K562 treated with DMSO at 1 percent for 48 hours (cell line): Measurements from ENCODE around the gene UGGT1. TPM values are rescaled to one million over a fixed set of nuclear protein-coding genes. Genes with fewer than 3 reads are reported as not detected.

Source experiments
- total RNA-seq: library from RNA; unstranded; fragments of 300-600 nt; gene quantifications from 2 replicates; pipeline ENCODE4 v1.2.3, GENCODE V29; 2022; ENCODE audit warnings: low replicate concordance; ENCODE audit errors: extremely low read depth

Gene UGGT1
- 71.7 TPM in 1 of 2 replicates, not detected in the other for total RNA-seq

GRCh38 chr2:128090945-128091725 is at the start of gene UGGT1:
TSS of gene UGGT1 (plus strand) at chr2:128091200. CDS start at chr2:128091358, 158 bp downstream.

Other genes with a start within 250 kb of the UGGT1 start
- gene POLR2D, start 233.0 kb upstream of the UGGT1 start, total RNA-seq, result not detected in 2 replicates
- gene AMMECR1L, start 205.2 kb upstream of the UGGT1 start, total RNA-seq, result not detected in 2 replicates
- not detected in 2 replicates for gene SAP130, start 63.1 kb upstream of the UGGT1 start, total RNA-seq
- not detected in 2 replicates for gene HS6ST1, start 227.7 kb downstream of the UGGT1 start, total RNA-seq